HL-60/S4 treated with phorbol 12-myristate 13-acetate at 8.2 ng/mL for 4 days and 3 days (cell line): ENCODE measurements around the gene PIP5K1C.
"Not testable (repeated sequence)": the region's sequence is repeated elsewhere in the genome, so short reads cannot be mapped to it uniquely, and the experiment has no call there.

Experiments
- in situ Hi-C: fragments of 300-500 bp; cut with MboI; formaldehyde crosslinking; loops from 2 replicates; pipeline ENCODE4 v1.15.0; 2022; ENCODE audit warnings: low sequenced_read_pairs

The PIP5K1C gene

GRCh38 chr19:3628766-3629165 lies 71.5 kb downstream of the PIP5K1C start:
- in situ Hi-C loops: not testable (repeated sequence)

GRCh38 chr19:3627351-3627723 lies 72.9 kb downstream of the PIP5K1C start:
- in situ Hi-C loops: no loop called here

- in situ Hi-C loops: no loop called here
These were observed 73.6 kb downstream of the PIP5K1C start, which contains the start of gene CACTIN for GRCh38 chr19:3626473-3627350. Gene CACTIN (minus strand): TSS chr19:3626790. CDS start chr19:3626762, 28 bp downstream.

- in situ Hi-C loops: no loop called here
These were observed 74.2 kb downstream of the PIP5K1C start for GRCh38 chr19:3625996-3626472.

GRCh38 chr19:3623716-3624115 lies 76.6 kb downstream of the PIP5K1C start:
- in situ Hi-C loops: no loop called here

GRCh38 chr19:3622224-3622623 lies 78.0 kb downstream of the PIP5K1C start:
- in situ Hi-C loops: no loop called here

- in situ Hi-C loops: no loop called here
These were observed 78.6 kb downstream of the PIP5K1C start for GRCh38 chr19:3621689-3622088.

GRCh38 chr19:3620817-3621547 lies 79.3 kb downstream of the PIP5K1C start:
- in situ Hi-C loops: no loop called here

GRCh38 chr19:3620145-3620816 lies 80.0 kb downstream of the PIP5K1C start:
- in situ Hi-C loops: no loop called here

- in situ Hi-C loops: no loop called here
These were observed 80.6 kb downstream of the PIP5K1C start for GRCh38 chr19:3619631-3620012.

GRCh38 chr19:3618811-3619630 lies 81.2 kb downstream of the PIP5K1C start:
- in situ Hi-C loops: no loop called here

GRCh38 chr19:3618144-3618810 lies 82.0 kb downstream of the PIP5K1C start:
- in situ Hi-C loops: no loop called here

- in situ Hi-C loops: no loop called here
These were observed 82.8 kb downstream of the PIP5K1C start for GRCh38 chr19:3617463-3617862.

GRCh38 chr19:3615524-3616135 lies 84.6 kb downstream of the PIP5K1C start:
- in situ Hi-C loops: no loop called here

- in situ Hi-C loops: no loop called here
These were observed 85.3 kb downstream of the PIP5K1C start for GRCh38 chr19:3614858-3615505.

- in situ Hi-C loops: no loop called here
These were observed 86.2 kb downstream of the PIP5K1C start for GRCh38 chr19:3613818-3614661.

GRCh38 chr19:3612901-3613741 lies 87.1 kb downstream of the PIP5K1C start:
- in situ Hi-C loops: no loop called here
